BE2C (cell line): Measurements from ENCODE around the gene ZNF835.
A peak's percentile ranks its signal among the peaks of the same experiment; 100 is the strongest.

Source experiments
- DNase-seq: peaks from one replicate; pipeline ENCODE4 v3.0.0-alpha.2; 2020
- H3K27me3 ChIP-seq: fragments of 250-450 bp; sonication (Bioruptor Pico); 2 replicates; pipeline ENCODE4 v1.5.1; 2020; ENCODE audit warnings: mild to moderate bottlenecking
- H3K36me3 ChIP-seq: fragments of 250-450 bp; sonication (Bioruptor Pico); 2 replicates; pipeline ENCODE4 v1.5.1; 2020; ENCODE audit warnings: mild to moderate bottlenecking
- H3K4me1 ChIP-seq: fragments of 250-450 bp; sonication (Bioruptor Pico); 2 replicates; pipeline ENCODE4 v1.5.1; 2020
- H3K4me3 ChIP-seq: 2 replicates; pipeline ENCODE4 v1.5.1; 2011; ENCODE audit warnings: low read depth, low read length
- H3K9me3 ChIP-seq: fragments of 250-450 bp; sonication (Bioruptor Pico); 2 replicates; pipeline ENCODE4 v1.5.1; 2020
- TF ChIP-seq, protein P1 (sequence below): IDR thresholded peaks from 2 replicates; pipeline ENCODE4 v1.5.1; 2012; ENCODE audit warnings: mild to moderate bottlenecking, low read depth, low read length

The ZNF835 gene

DNA sequence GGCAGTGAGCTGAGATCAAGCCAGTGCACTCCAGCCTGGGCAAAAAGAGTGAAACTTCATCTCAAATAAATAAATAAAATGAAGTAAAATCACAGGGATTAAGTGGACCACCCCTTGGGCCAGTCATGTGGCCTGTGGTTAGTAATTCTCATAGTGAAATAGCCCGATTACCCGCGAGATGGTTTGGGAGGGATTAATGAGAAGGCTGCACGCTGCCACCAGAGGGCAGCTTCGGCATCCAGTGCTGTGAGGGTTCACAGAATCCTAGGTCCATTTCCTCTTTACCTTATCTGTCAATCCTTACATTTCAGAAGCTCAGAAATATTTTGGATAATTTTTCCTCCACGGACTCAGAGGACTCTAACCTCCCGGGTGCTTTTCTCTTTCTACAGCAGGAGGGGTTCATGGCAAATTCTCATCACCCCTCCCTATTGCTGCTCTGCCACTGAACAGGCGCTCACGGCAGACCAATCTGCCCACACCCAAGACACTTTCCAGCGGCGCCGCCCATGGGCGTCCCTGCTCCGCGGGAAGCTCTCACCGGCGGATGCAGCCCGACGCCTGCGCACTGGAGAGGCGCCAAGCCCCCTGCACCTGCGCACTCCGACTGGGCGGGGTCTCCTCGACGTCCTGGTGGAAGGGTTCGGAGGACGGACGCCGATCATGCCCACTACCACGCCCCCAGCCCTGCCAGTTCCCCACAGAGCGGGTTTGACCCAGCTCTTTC is 11.0 kb downstream of the ZNF835 start:
- Histone ChIP-seq H3K9me3 (no peaks in the 10 kb centered on the region; the same call in none of the 2 replicates), H3K4me3 (no peak overlapping the region), H3K27me3 (no peaks in the 10 kb centered on the region), H3K36me3 (no peaks in the 10 kb centered on the region), H3K4me1 (no peaks in the 10 kb centered on the region)
- TF ChIP-seq, protein P1, sequence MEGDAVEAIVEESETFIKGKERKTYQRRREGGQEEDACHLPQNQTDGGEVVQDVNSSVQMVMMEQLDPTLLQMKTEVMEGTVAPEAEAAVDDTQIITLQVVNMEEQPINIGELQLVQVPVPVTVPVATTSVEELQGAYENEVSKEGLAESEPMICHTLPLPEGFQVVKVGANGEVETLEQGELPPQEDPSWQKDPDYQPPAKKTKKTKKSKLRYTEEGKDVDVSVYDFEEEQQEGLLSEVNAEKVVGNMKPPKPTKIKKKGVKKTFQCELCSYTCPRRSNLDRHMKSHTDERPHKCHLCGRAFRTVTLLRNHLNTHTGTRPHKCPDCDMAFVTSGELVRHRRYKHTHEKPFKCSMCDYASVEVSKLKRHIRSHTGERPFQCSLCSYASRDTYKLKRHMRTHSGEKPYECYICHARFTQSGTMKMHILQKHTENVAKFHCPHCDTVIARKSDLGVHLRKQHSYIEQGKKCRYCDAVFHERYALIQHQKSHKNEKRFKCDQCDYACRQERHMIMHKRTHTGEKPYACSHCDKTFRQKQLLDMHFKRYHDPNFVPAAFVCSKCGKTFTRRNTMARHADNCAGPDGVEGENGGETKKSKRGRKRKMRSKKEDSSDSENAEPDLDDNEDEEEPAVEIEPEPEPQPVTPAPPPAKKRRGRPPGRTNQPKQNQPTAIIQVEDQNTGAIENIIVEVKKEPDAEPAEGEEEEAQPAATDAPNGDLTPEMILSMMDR: peak; percentile 25
- DNase-seq: no peak

DNA sequence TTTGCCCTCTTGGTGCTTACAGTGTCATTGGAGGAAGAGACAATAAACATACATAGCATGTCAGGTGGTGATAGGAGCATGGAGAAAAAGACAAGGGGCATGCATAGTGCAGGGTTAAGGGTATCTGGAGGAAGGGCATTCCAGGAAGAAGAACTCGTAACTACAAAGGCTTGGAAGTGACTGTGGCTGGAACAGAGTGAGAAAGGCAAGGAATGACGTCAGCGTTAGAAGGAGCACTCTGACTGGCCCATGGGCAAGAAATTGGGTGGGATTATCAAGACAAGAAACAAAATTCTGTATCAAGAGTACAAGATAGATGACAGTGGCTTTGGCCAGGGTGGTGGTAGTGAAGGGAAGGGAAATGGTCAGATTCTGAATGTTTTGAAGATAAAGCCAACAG is 17.4 kb downstream of the ZNF835 start:
- no peak for DNase-seq
- no peaks in the 10 kb centered on the region for H3K36me3 ChIP-seq
- H3K4me3 ChIP-seq: no peak overlapping the region
- TF ChIP-seq, protein P1: no peak
- no peaks in the 10 kb centered on the region for H3K9me3 ChIP-seq
- H3K27me3 ChIP-seq: no peaks in the 10 kb centered on the region
- no peaks in the 10 kb centered on the region for H3K4me1 ChIP-seq

DNA sequence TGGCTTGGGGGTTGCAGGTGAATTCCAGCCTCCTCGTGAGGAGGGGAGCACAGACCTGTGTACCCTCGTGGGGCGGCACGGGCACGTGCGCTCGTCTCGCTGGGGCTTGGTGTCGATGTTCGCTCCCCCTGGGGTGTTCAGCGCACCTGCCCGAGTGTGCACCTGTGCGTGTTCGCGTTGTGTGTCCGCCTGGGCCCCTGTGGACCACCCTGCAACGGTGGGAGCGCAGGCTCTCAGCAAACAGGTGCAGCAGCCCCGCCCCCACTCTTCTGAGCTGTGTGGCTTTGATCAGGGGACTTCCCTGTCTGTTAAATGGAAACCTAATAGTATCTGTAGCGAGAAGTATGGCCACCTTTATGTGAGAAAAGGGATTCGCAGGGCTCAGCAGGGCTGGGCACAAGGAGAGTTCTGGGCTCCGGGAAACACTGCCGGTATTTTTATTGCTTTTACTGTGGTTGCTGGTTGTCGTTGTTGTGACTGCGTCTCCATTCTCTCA is 28.0 kb downstream of the ZNF835 start:
- TF ChIP-seq, protein P1: no peak
- Histone ChIP-seq H3K4me3 (no peak overlapping the region), H3K27me3 (no peaks in the 10 kb centered on the region; the same call in 1 of the 2 replicates), H3K36me3 (no peaks in the 10 kb centered on the region), H3K9me3 (peaks cover 6% of the 10 kb centered on the region), H3K4me1 (no peaks in the 10 kb centered on the region)
- no peak for DNase-seq

DNA sequence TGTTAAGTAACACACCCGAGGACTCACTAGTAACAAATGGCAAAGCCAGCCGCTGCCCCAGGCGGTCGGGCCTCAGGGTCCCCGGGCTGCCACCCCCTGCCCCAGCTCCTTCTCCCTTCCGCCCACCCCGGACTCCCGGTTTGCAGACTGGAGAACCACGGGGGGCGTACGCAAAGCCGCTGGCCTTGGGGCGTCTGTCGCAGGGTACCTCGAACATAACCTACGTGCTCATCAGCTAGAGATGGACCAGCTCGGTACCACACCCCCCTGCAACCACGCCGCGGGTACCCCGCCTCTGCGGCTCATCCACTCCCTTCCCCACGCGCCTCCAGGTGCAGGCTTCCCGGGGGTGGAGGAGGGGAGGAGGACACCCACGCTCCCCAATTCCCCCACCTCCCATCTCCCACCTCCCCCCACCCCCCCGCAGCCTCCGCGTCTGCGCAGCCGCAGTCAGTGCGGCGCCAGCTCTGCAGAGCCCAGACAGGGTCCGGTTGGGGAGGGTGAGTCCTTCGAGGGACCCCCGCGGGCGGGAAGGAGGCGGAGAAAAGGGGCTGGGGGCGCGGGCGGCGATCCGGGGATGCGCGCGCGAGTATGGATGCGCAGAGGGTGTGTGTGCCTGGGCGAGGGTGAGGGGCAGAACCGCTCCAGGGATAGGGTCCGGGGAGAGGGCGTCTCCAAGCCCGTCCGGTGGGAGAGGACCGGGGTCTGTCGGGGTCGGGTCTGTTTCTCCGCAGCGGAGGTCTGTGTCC is 28.7 kb downstream of the ZNF835 start, which contains the start of gene SMIM17:
SMIM17 (plus strand) TSS at position 449 of the 749 bp plus-strand sequence. CDS start 2,509 bp downstream, outside the sequence.
- TF ChIP-seq, protein P1: no peak
- H3K9me3 ChIP-seq: peaks cover 6% of the 10 kb centered on the region
- no peaks in the 10 kb centered on the region; the same call in 1 of the 2 replicates for H3K27me3 ChIP-seq
- H3K4me1 ChIP-seq: no peaks in the 10 kb centered on the region
- DNase-seq: no peak
- no peaks in the 10 kb centered on the region for H3K36me3 ChIP-seq
- no peak within 1 kb of the TSS for H3K4me3 ChIP-seq

DNA sequence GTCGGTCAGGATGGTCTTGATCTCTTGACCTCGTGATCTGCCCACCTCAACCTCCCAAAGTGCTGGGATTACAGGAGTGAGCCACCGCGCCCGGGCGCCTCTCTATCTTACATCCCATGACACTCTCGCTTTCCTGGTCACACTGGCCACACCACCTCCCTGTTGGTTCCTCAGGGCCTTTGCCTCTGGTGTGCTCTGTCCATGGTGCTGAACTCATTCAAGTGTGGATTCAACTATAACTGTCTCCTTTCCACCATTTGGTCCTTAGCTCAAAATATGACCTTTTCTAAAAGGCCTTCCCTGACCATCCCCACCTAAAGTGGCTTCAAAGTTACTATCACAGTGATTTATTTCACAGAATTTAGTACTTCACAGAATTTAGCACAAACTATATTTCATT is 32.3 kb downstream of the ZNF835 start:
- H3K9me3 ChIP-seq: peaks cover 2% of the 10 kb centered on the region; the same call in 1 of the 2 replicates
- TF ChIP-seq, protein P1: no peak
- H3K4me3 ChIP-seq: no peak overlapping the region
- H3K4me1 ChIP-seq: no peaks in the 10 kb centered on the region
- no peak for DNase-seq
- no peaks in the 10 kb centered on the region for H3K36me3 ChIP-seq
- H3K27me3 ChIP-seq: no peaks in the 10 kb centered on the region; the same call in 1 of the 2 replicates
